ENCODE data around the gene UGGT1.

Gene UGGT1

GRCh38 chr2:128236491-128237035, 145.6 kb downstream of the UGGT1 start:
- H3K4me3 ChIP-seq (ENCODE audit: low read depth, low read length) = no peak overlapping the region
- no peak for DNase-seq (ENCODE audit: low read depth)
- TF ChIP-seq CTCF (IDR thresholded peaks at IDR 0.05; ENCODE audit: insufficient read depth, low read depth, low read length, missing control alignments) = no peak

GRCh38 chr2:128237081-128237534, 146.1 kb downstream of the UGGT1 start:
- no peak for TF ChIP-seq CTCF (IDR thresholded peaks at IDR 0.05; ENCODE audit: insufficient read depth, low read depth, low read length, missing control alignments)
- no peak overlapping the region for H3K4me3 ChIP-seq (ENCODE audit: low read depth, low read length)
- DNase-seq (ENCODE audit: low read depth) = no peak

GRCh38 chr2:128237911-128238697, 147.1 kb downstream of the UGGT1 start:
- H3K4me3 ChIP-seq (ENCODE audit: low read depth, low read length) = no peak overlapping the region
- no peak for DNase-seq (ENCODE audit: low read depth)
- no peak for TF ChIP-seq CTCF (IDR thresholded peaks at IDR 0.05; ENCODE audit: insufficient read depth, low read depth, low read length, missing control alignments)

- no peak for DNase-seq (ENCODE audit: low read depth)
- no peak for TF ChIP-seq CTCF (IDR thresholded peaks at IDR 0.05; ENCODE audit: insufficient read depth, low read depth, low read length, missing control alignments)
- no peak overlapping the region for H3K4me3 ChIP-seq (ENCODE audit: low read depth, low read length)
Measured at GRCh38 chr2:128241896-128242295, 150.9 kb downstream of the UGGT1 start.

All from GM12865 (cell line).